G401.6 (cell line): Measurements from ENCODE around the gene LRRC75A.
"Not testable (repeated sequence)": the region's sequence is repeated elsewhere in the genome, so short reads cannot be mapped to it uniquely, and the experiment has no call there.

ENCODE experiments used
- FAIRE-seq: peaks from 2 replicates; lab custom pipeline; 2012; peaks lifted over from hg19 to GRCh38; lab: Jason Lieb, UNC

The LRRC75A gene

DNA sequence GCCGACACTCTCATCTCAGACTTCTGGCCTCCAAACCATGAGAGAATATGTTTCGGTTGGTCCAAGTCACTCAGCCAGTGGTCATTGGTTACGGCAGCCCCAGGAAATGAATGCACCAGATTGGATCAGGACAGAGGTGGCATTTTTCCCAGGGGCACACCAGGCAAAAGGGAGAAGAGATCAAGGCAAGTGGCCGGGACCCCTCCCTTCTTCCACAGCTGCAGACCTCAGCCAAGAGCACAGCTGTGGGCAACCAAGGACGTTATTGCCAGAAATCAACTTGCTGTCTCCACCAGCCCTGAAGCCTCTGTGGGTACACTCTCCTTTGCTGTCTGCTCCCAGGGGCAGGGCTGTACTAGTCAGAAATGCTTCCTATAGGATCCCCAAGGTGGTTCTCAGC, 20.7 kb downstream of the LRRC75A start:
- no peak for FAIRE-seq

DNA sequence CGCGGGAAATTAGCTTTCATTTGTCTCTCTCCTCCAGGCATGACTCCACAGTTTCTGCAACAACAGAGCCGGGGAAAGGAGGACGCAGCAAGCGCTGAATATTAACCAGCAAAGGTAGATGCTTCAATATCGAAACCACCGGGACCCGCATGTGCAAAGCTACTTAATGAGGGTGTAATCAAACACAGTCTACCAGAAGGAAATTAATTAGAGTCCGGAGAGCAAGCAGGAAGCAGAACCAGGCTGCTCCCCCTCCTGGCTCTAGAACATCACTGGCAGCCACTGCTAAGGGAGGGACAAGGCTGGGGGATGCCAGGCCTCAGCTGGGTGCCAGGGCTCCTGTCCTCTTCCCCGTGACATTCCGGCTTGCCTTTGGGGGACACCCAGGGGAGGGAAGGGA, 21.7 kb downstream of the LRRC75A start:
- no peak for FAIRE-seq

- FAIRE-seq: no peak
These were observed 23.5 kb downstream of the LRRC75A start for GRCh38 chr17:16468428-16468992.

GRCh38 chr17:16467886-16468285, 24.1 kb downstream of the LRRC75A start:
- no peak for FAIRE-seq

- no peak for FAIRE-seq
These were observed 24.9 kb downstream of the LRRC75A start for GRCh38 chr17:16467044-16467443.

DNA sequence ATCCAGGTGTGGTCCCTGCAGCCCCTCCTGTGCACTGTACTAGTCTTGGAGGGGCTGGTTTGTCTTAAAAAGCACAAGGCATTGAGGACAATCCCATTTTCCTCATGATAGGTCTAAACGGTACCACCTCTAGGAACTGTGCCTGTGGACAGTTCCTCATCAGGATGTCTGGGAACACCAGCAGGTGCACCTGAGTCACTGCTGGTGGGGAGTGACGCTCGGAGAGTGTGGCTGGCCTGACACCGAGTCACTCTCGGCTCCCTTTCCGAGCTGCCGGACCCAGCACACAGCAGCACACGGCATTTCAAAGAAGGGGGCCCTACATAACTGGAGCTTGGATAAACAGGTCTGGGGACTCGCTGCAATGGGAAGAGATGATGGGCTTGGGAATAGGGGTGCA, 25.6 kb downstream of the LRRC75A start:
- no peak for FAIRE-seq

DNA sequence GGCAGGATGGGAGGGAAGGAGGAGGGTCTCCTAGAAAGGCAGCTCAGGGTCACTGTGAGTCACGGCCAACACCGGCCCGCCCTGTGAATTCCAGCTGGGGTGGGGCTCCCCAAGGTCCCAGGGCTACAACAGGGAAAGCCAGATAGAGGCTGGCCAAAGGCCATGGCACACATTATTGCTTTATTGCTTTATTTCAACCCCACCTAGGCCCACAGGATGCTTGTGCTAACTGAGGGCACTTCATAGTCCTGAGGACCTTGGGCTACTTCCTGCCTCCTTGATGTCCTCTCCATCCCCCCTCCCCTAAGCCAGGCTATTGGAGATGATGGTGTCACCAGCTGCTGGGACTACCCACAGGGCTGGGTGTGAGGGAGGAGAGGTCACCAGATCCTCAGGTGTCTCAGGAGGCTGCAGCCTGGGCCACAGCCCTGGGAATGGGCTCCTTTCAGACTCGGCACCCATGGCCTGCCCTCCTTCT, 26.1 kb downstream of the LRRC75A start:
- FAIRE-seq: no peak

DNA sequence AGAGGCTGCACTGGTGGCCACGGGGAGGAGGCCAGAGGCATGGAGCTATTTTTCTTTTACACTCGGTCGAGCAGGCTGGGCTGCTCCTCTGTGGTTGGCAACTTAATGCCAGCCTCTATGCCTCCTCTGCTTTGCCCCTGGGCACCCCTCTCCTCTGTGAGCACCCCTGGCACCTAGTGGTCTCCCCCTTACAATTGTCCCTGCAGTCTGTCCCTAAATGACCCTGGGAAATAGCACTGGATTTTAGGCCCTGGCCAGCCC, 27.0 kb downstream of the LRRC75A start:
- no peak for FAIRE-seq

- FAIRE-seq: no peak
These were observed 27.5 kb downstream of the LRRC75A start for GRCh38 chr17:16464303-16465051.

DNA sequence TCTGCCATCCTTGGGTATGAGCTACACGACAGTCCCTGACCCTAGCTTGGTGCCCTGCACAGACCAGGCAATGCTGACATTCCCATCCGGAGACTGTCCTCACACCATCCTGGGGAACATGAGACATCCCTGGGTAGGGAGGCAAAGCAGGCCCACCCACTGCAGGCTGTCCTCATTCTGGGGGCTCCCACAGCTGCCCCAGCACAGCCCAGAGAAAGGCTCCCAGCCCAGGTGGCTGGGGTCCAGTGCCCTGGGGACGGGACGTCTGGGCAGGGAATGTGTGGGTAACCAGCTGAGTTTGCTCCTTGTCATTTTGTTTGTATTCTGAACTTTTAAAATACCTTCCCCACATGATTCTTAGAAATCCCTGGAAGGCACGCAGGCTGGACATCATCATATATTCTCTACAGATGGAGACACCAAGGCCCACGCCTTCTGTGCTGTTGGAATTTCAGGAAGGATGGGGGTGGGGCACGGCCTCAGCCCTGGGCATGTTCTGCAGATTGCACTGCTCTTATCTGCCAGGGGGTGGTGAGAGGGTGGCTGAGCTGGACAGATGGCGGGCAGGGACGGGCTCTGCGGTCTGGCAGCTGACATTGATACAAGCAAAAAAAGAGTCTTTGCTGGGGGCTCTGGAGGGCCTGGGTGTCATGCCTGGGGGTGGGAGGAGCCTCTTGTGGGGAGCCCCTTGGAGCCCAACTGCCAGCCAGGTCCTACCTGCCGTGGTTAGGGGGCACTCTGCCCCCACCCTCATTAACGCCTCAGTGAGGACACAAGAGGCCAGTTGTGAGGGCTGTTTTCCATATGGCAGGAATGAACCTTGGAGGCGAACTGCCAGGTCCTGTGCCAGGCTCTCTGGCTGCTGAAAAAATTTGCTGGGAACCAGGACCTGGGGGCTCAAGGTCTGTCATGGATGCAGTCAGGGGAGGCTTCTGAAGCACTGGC, 28.4 kb downstream of the LRRC75A start:
- no peak for FAIRE-seq

DNA sequence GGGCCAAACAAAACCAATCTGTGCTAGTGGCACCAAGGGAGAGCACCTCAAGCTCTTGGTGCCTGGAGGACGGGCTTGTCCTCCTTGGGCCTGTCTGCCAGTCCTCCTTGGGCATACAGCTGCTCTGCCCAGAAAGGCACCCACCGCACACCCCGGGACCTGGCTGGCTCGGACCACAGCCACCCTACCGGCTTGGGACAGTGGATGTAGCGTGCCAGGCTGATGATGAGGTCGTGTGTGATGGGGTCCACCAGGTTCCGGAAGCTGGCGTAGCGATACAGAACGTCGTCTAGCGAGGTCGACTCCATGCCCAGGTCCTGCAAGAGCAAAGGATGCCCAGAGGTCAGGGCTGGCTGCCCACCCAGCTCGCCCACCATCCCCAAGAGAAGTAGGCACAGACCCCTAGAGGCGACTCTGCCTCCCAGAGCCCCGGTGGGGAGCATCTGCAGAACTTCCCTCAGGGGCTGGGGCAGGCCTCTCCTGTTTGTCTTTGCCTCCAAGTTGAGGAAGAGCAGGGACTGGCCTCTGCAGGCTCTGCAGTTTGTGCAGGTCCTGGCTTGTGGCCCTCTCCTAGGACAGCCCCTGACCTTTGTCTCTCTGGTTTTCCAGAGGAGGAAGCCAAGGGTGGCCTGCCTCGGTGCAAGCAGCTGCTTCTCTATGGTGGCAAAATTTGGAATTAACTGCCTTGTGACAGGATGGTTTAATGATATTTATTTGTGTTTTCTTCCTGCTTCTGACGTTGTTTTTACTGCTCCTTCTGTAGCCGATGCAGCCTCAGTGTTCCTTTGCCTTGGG, 29.7 kb downstream of the LRRC75A start:
- FAIRE-seq: no peak

DNA sequence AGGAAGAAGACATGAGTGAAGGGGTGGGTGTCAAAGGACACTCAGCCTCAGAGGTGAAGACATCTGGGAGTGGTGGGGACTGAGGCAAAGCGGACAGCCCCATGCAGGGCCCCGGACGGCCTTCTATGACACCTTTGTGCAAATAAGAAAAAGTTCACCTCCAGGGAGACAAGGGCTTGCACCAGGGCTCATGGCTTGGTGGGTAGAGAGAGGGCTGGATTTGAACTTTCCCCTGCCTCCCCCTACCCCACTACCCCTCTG, 30.5 kb downstream of the LRRC75A start:
- no peak for FAIRE-seq

- FAIRE-seq: no peak
These were observed 31.0 kb downstream of the LRRC75A start for GRCh38 chr17:16460796-16461605.

- no peak for FAIRE-seq
These were observed 32.0 kb downstream of the LRRC75A start for GRCh38 chr17:16459855-16460550.

GRCh38 chr17:16459271-16459670, 32.7 kb downstream of the LRRC75A start:
- no peak for FAIRE-seq

- FAIRE-seq: no peak
These were observed 35.2 kb downstream of the LRRC75A start for GRCh38 chr17:16456742-16457316.

- FAIRE-seq: no peak
These were observed 35.8 kb downstream of the LRRC75A start for GRCh38 chr17:16455997-16456741.

DNA sequence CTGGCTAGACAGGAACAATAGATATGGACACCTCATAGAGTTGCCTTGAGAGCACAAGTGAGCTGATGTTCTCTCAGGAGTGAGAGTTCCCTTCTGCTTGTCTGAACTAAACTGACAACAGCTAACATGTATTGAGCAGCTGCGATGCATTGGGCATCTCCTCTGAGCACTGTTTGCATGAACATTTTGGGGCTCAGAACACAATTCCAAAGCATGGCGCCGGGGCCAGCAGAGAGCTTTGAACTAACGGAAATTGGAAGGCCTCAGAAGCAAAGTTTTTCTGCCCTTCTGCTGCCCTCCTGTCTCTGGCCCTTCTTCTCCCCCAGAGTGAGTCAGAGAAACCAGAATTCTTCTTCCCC, 38.5 kb downstream of the LRRC75A start:
- FAIRE-seq: no peak

GRCh38 chr17:16452268-16452667, 39.7 kb downstream of the LRRC75A start:
- not testable (repeated sequence) for FAIRE-seq

DNA sequence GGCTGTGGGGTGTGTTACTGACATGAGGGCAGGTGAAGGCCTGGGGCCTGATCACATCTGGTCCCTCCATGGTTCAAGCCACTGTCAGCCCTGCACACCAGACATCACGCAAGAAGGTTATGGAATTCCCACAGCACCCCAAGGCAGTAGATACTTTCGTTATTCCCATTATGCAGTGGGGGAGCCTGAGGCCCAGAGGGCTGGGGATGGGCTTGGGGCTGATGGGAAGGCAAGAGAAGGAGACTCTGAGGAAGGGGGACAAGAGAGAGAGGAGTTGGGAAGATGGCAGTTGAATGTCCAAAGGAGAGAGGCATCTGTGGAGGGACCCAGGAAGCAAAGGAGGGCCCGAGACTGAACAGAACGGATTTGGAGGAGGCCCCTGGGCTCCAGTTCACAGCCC, 42.0 kb downstream of the LRRC75A start:
- no peak for FAIRE-seq
